Renal pelvis (tissue), 4 donors: Measurements from ENCODE around the gene TMEM178B. TPM values are rescaled to one million over a fixed set of nuclear protein-coding genes. Genes with fewer than 3 reads are reported as not detected.
"Not testable (repeated sequence)": the region's sequence is repeated elsewhere in the genome, so short reads cannot be mapped to it uniquely, and the experiment has no call there.

Experiments
- DNase-seq: peaks from one replicate; pipeline ENCODE4 v3.0.0-alpha.2; 2013
- polyA plus RNA-seq, 3 donors: library from polyadenylated mRNA; unstranded; fragments of 120-200 nt; gene quantifications; one replicate each; pipeline ENCODE4 v1.2.1, GENCODE V29; 2013; ENCODE audit not compliant: insufficient read length in 3 of 3

The TMEM178B gene
- polyA plus RNA-seq, 3 donors, result 0.27 to 0.38 (median 0.34) TPM

- DNase-seq, result peak; percentile 51
Observed at GRCh38 chr7:141073173-141073640, 657 bp upstream of the TMEM178B start.

GRCh38 chr7:141074162-141074991 is 513 bp downstream of the TMEM178B start:
- DNase-seq, result no peak

- DNase-seq, result no peak
Observed at GRCh38 chr7:141074997-141075396, 1.1 kb downstream of the TMEM178B start.

GRCh38 chr7:141076377-141076776 is 2.5 kb downstream of the TMEM178B start:
- no peak for DNase-seq

GRCh38 chr7:141079219-141079618 is 5.4 kb downstream of the TMEM178B start:
- no peak for DNase-seq

- not testable (repeated sequence) for DNase-seq
Observed at GRCh38 chr7:141089490-141089889, 15.6 kb downstream of the TMEM178B start.

GRCh38 chr7:141094336-141095070 is 20.6 kb downstream of the TMEM178B start:
- no peak for DNase-seq

- peak; percentile 31 for DNase-seq
Observed at GRCh38 chr7:141097430-141097829, 23.6 kb downstream of the TMEM178B start.

GRCh38 chr7:141102436-141102835 is 28.6 kb downstream of the TMEM178B start:
- DNase-seq, result no peak

GRCh38 chr7:141103847-141104429 is 30.1 kb downstream of the TMEM178B start:
- no peak for DNase-seq

- no peak for DNase-seq
Observed at GRCh38 chr7:141113131-141113530, 39.3 kb downstream of the TMEM178B start.

- DNase-seq, result no peak
Observed at GRCh38 chr7:141114029-141114664, 40.3 kb downstream of the TMEM178B start.

GRCh38 chr7:141115965-141116364 is 42.1 kb downstream of the TMEM178B start:
- no peak for DNase-seq

- DNase-seq, result not testable (repeated sequence)
Observed at GRCh38 chr7:141116661-141117060, 42.8 kb downstream of the TMEM178B start.

GRCh38 chr7:141118767-141119166 is 44.9 kb downstream of the TMEM178B start:
- no peak for DNase-seq

GRCh38 chr7:141119187-141119586 is 45.3 kb downstream of the TMEM178B start:
- no peak for DNase-seq

GRCh38 chr7:141122736-141123135 is 48.9 kb downstream of the TMEM178B start:
- DNase-seq, result no peak

GRCh38 chr7:141123522-141123921 is 49.7 kb downstream of the TMEM178B start:
- no peak for DNase-seq

GRCh38 chr7:141126107-141126506 is 52.2 kb downstream of the TMEM178B start:
- no peak for DNase-seq

GRCh38 chr7:141128506-141128905 is 54.6 kb downstream of the TMEM178B start:
- no peak for DNase-seq

GRCh38 chr7:141128931-141129330 is 55.1 kb downstream of the TMEM178B start:
- no peak for DNase-seq

- no peak for DNase-seq
Observed at GRCh38 chr7:141132671-141133070, 58.8 kb downstream of the TMEM178B start.
